Large intestine (tissue), 3 donors: ENCODE results near the gene MTPN. TPM values are rescaled to one million over a fixed set of nuclear protein-coding genes. Genes with fewer than 3 reads are reported as not detected.
A peak's percentile ranks its signal among the peaks of the same experiment; 100 is the strongest.

ENCODE experiments used
- DNase-seq, 2 donors: peaks; one replicate each; pipeline versions ENCODE4 v3.0.0 to v3.0.0-alpha.2; 2013
- H3K27ac ChIP-seq: one replicate; pipeline ENCODE4 v1.5.1; 2013; ENCODE audit warnings: low read length
- H3K27me3 ChIP-seq: 2 replicates; pipeline ENCODE4 v1.6.1; 2013; ENCODE audit warnings: low read length; ENCODE audit not compliant: control insufficient read depth, insufficient read depth
- H3K36me3 ChIP-seq: 2 replicates; pipeline ENCODE4 v1.6.1; 2013; ENCODE audit warnings: low read length; ENCODE audit not compliant: control insufficient read depth, insufficient read depth
- H3K4me1 ChIP-seq: one replicate; pipeline ENCODE4 v1.6.1; 2013; ENCODE audit warnings: low read length; ENCODE audit not compliant: control insufficient read depth, insufficient read depth
- H3K4me3 ChIP-seq: one replicate; pipeline ENCODE4 v1.5.1; 2013; ENCODE audit warnings: low read length
- H3K9me3 ChIP-seq: one replicate; pipeline ENCODE4 v1.6.1; 2013; ENCODE audit warnings: mild to moderate bottlenecking, low read depth, low read length, moderate library complexity; ENCODE audit not compliant: control insufficient read depth
- WGBS: methylation state at CpG from one replicate; pipeline ENCODE4 v1.1.5; 2013; ENCODE audit warnings: low lambda C conversion rate; ENCODE audit not compliant: insufficient coverage; 5-methylcytosine and 5-hydroxymethylcytosine counted together
- polyA plus RNA-seq: library from polyadenylated mRNA; unstranded; fragments of 120-200 nt; gene quantifications from one replicate; pipeline ENCODE4 v1.2.1, GENCODE V29; 2013

Gene MTPN
- polyA plus RNA-seq, 1 donor, result 92.1 TPM

DNA sequence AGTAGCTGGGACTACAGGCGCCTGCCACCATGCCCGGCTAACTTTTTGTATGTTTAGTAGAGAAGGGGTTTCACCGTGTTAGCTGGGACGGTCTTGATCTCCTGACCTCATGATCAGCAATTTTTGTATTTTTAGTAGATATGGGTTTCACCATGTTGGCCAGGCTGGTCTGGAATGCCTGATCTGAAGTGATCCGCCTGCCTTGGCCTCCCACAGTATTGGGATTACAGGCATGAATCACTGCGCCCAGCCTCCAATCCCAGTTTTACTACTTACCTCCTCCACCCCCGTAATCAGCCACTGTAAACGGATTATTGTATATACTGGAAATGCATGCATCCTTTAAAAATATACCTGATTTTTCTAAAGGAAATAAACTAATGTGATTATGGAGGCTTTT lies 35.1 kb upstream of the MTPN start:
- Histone ChIP-seq H3K27ac (no peak overlapping the region), H3K36me3 (no peaks in the 10 kb centered on the region), H3K4me1 (no peaks in the 10 kb centered on the region), H3K27me3 (no peaks in the 10 kb centered on the region), H3K4me3 (no peak overlapping the region), H3K9me3 (no peaks in the 10 kb centered on the region)
- DNase-seq, result no peak
- WGBS, result no CpG with 5 or more reads among the region's 8 CpGs

DNA sequence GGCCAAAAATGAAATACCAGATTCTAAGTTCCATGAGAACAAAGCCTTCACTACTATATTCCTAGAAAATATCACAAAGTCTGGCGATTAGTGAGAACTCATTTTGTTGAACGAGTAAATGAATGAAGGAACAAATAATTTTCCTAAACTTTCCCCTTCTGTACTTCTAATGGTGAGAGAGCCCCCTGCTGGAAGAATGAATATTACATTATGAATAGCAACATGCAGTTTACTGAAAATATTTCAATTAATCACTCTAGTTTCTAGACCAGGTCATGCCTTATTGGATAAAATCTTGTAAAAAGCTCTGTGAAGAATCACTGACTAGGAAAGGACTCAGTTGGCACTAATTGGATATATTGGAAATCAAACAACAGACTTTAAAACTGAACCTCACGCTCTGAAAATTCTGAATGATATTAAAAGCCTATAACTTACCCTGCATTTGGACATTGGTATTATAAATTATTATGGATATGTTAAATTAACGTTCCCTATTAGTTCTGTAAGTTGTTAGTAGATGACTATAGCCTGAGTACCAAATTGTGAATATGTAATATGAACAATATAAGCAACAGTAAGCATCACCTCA lies 32.4 kb upstream of the MTPN start:
- no peaks in the 10 kb centered on the region for H3K9me3 ChIP-seq
- H3K4me1 ChIP-seq, result no peaks in the 10 kb centered on the region
- no peak overlapping the region for H3K27ac ChIP-seq
- H3K4me3 ChIP-seq, result no peak overlapping the region
- 25% methylated on average over 4 of the region's 4 CpGs for WGBS
- no peak for DNase-seq
- no peaks in the 10 kb centered on the region for H3K27me3 ChIP-seq
- no peaks in the 10 kb centered on the region for H3K36me3 ChIP-seq

DNA sequence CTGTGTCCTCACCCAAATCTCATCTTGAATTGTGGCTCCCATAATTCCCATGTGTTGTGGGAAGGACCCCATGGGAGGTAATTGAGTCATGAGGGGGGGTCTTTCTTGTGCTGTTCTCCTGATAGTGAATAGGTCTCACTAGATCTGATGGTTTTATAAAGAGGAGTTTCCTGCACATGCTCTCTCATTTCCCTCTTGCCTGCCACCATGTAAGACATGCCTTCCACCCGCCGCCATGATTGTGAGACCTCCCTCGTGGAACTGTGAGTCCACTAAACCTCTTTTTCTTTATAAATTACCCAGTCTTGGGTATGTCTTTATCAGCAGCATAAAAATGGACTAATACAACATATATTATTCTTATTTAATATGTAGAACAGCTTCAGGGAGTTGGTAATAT lies 29.0 kb upstream of the MTPN start:
- H3K9me3 ChIP-seq, result no peaks in the 10 kb centered on the region
- H3K27me3 ChIP-seq, result no peaks in the 10 kb centered on the region
- H3K4me1 ChIP-seq, result no peaks in the 10 kb centered on the region
- no peaks in the 10 kb centered on the region for H3K36me3 ChIP-seq
- DNase-seq, result no peak
- no peak overlapping the region for H3K4me3 ChIP-seq
- WGBS, result no CpG with 5 or more reads among the region's 3 CpGs
- no peak overlapping the region for H3K27ac ChIP-seq

DNA sequence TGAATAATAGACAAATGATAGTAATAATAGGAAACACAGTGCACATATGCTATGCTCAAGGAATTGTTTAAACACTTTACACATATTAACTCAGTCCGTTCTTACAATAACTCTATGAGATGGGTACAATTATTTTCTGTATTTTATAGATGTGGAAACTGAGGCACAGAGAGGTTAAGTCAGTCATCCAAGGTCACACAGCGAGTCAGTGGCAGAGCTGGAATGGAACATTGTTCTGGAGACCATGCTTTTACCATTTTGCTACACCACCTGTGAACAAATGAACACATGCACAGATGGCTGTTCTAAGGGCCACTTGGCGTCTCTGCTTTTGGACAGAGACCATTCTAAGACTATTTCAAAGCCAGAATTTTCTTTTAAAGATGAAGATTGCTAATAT lies 26.9 kb upstream of the MTPN start:
- no peaks in the 10 kb centered on the region for H3K36me3 ChIP-seq
- no CpG with 5 or more reads among the region's 3 CpGs for WGBS
- H3K27me3 ChIP-seq, result no peaks in the 10 kb centered on the region
- no peak overlapping the region for H3K27ac ChIP-seq
- no peaks in the 10 kb centered on the region for H3K9me3 ChIP-seq
- DNase-seq, result no peak
- no peak overlapping the region for H3K4me3 ChIP-seq
- H3K4me1 ChIP-seq, result no peaks in the 10 kb centered on the region

DNA sequence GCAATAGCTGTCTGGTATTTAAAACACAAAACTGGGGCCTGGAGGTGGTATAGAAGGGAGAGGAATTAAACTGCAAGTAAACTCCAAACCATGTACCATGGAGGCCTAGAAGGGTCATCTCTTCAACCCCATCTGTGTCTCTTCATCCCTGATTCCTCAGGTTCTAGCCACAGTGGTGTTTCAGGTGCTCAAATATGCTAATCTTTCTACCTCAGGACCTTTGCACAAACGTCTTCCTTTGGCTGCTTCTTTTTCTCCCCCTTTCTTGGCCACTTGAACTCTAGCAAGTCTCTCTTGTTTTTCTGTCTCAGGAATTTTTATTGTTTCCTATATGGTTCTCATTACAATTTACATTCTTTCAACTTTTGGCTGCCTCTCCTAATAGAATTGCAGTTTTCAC lies 25.6 kb upstream of the MTPN start:
- Histone ChIP-seq H3K27me3 (no peaks in the 10 kb centered on the region), H3K4me1 (no peaks in the 10 kb centered on the region), H3K4me3 (no peak overlapping the region), H3K9me3 (no peaks in the 10 kb centered on the region), H3K36me3 (no peaks in the 10 kb centered on the region), H3K27ac (no peak overlapping the region)
- WGBS, result 0% methylated on average over 1 of the region's 1 CpG
- DNase-seq, result no peak

DNA sequence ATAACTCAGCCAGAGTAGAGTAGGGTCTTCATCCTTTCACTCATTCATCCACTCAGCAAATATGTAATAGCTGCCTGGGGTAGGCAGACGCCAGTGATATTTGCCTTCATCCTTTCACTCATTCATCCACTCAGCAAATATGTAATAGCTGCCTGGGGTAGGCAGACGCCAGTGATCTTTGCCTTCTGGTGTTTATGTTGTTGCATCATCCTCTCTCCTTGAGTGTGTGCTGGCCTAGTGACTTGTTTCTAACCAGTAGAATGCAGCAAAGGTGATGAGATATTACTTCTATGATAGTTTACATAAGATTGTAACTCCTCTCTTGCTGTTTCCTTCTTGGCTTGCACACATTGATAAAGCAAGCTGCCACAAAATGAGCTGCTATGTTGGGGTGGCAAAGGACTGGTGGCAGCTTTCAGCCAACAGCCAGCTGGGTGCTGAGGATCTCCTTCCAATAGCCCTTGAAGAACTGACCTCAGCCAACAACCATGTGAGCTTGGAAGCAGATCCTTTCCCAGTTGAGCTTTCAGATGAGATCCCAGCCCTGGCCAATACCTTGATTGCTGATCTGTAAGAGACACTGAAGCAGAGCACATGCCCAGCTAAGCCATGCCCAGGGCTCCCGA lies 23.2 kb upstream of the MTPN start:
- Histone ChIP-seq H3K27me3 (no peaks in the 10 kb centered on the region), H3K36me3 (no peaks in the 10 kb centered on the region), H3K27ac (no peak overlapping the region), H3K4me3 (no peak overlapping the region), H3K4me1 (no peaks in the 10 kb centered on the region), H3K9me3 (no peaks in the 10 kb centered on the region)
- DNase-seq, result peak; percentile 22 to 30
- WGBS, result no CpG with 5 or more reads among the region's 3 CpGs

DNA sequence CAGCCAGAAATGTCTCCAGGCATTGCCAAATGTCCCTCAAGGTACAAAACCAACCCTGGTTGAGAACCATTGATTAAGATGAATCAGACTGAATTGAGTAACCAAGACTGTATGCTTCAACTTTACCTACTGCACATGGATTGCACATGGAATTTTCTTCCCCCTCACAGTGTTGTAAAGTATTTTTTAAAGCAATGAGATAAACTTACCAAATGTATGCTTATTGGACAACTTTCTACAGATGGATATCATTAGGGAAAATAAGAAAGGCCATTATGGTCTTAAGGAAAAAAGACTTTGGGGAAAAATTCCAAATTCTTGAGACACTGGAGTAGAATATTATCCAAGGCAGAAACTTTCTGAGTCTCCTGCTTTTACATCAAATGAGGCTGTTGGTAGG lies 20.9 kb upstream of the MTPN start:
- DNase-seq, result no peak
- no peaks in the 10 kb centered on the region for H3K4me1 ChIP-seq
- H3K9me3 ChIP-seq, result no peaks in the 10 kb centered on the region
- H3K27me3 ChIP-seq, result no peaks in the 10 kb centered on the region
- H3K27ac ChIP-seq, result no peak overlapping the region
- no peak overlapping the region for H3K4me3 ChIP-seq
- H3K36me3 ChIP-seq, result no peaks in the 10 kb centered on the region

DNA sequence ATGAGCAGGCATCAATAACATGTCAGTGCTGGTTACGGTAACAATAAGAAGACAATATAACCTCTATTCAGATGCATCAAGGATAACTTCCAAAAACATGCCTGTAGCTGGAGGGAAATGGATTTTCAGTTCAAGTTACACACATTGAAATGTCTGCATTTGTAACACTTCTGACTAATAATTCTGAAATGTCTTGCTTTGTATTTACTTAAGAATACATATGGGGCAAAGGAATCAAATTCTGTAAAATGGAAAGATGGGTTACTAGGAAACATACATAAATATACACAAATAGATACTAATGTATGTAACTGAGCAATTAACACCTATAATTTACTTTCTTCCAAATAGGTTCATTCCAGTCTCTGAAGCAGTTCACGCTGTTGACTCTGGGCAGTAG lies 18.6 kb upstream of the MTPN start:
- Histone ChIP-seq H3K4me1 (no peaks in the 10 kb centered on the region), H3K4me3 (no peak overlapping the region), H3K27ac (no peak overlapping the region), H3K27me3 (no peaks in the 10 kb centered on the region), H3K9me3 (no peaks in the 10 kb centered on the region), H3K36me3 (no peaks in the 10 kb centered on the region)
- DNase-seq, result no peak
- WGBS, result no CpG with 5 or more reads among the region's 2 CpGs

DNA sequence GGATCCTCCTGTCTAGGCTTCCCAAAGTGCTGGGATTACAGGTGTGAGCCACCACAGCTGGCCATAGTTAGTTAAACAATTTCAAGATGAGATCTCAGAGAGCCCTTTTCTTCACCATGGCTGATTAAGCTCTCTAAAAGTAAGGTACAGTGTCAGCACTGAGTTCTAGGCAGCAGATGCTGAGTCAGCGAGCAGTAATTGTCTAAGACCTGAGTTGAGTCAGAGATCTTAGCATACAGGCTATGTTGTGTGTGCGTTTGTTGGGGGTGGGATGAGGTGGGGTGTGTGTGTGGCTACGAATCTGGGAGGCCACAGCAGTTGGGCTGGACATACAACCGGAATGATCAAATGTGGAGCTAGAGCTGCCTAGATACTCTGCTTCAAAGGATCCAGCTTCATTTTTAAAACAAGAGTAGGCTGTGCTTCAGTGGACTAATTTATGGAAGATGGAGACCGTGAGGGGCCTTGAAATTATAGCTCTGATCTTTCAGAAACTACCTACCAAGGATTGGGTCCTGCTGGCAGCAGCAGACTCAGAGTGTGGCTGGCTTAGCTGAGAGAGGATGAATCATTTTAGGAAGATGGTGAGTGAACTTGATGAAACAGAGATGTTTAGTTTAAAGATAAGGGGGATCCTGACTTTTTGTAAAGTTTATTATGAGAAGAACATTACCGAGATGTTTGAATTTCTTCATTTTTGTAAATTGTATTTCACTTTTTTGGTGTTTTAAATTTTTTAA lies 17.5 kb upstream of the MTPN start:
- Histone ChIP-seq H3K4me1 (no peaks in the 10 kb centered on the region), H3K9me3 (no peaks in the 10 kb centered on the region), H3K36me3 (no peaks in the 10 kb centered on the region), H3K27ac (no peak overlapping the region), H3K4me3 (no peak overlapping the region), H3K27me3 (no peaks in the 10 kb centered on the region)
- no peak for DNase-seq
- 86% methylated on average over 1 of the region's 6 CpGs for whole genome bisulfite sequencing

DNA sequence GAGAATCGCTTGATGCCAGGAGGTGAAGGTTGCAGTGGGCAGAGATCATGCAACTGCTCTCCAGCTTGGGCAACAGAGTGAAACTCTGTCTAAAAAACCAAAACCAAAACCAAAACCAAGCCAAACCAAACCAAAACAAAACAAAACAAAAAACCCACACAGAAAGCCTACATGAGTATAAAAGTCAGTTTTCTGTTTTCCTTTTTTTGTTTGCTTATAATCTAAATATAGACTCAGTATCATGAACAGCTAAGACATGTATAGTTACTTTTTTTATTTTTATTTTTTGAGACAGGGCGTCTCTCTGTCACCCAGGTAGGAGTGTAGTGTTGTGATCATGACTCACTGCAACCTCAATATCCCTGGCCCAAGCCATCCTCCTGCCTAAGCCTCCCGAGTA lies 16.8 kb upstream of the MTPN start:
- H3K27me3 ChIP-seq, result no peaks in the 10 kb centered on the region
- H3K4me1 ChIP-seq, result no peaks in the 10 kb centered on the region
- H3K27ac ChIP-seq, result no peak overlapping the region
- no peaks in the 10 kb centered on the region for H3K9me3 ChIP-seq
- H3K36me3 ChIP-seq, result no peaks in the 10 kb centered on the region
- no peak for DNase-seq
- H3K4me3 ChIP-seq, result no peak overlapping the region
- no CpG with 5 or more reads among the region's 3 CpGs for WGBS

DNA sequence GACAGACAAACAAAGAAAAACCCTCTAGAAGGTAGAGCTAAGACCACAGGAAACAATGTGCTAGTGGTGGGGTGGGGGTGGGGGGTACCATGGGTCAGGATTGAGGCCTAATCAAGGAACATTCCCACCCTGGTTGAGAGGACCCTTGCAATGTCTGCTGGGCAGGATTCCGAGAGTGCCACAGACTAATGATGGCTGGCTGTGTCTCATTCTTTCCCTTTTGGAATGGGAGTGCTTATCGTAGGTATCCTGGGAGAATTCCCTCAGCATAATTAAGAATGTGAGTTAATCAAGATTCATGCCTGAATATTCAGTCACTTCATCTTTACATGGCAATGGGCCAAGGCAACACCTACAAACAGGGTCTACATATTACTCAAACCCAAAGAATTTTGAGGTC lies 14.7 kb upstream of the MTPN start:
- no peaks in the 10 kb centered on the region for H3K9me3 ChIP-seq
- H3K4me1 ChIP-seq, result no peaks in the 10 kb centered on the region
- no peak overlapping the region for H3K4me3 ChIP-seq
- no peak for DNase-seq
- no peaks in the 10 kb centered on the region for H3K36me3 ChIP-seq
- no CpG with 5 or more reads among the region's 2 CpGs for WGBS
- no peak overlapping the region for H3K27ac ChIP-seq
- H3K27me3 ChIP-seq, result no peaks in the 10 kb centered on the region
